GM21786 (cell line): ENCODE data around the gene UQCC5.

Experiments used
- ATAC-seq: cut with Tn5 transposase; IDR thresholded peaks from one replicate; pipeline ENCODE4 v1.9.1; 2021; ENCODE audit not compliant: unreplicated experiment

UQCC5 gene

GRCh38 chr3:52503788-52504424 is 32.5 kb upstream of the UQCC5 start:
- ATAC-seq = no peak

- no peak for ATAC-seq
These were observed 31.4 kb upstream of the UQCC5 start for GRCh38 chr3:52504977-52505376.

- ATAC-seq = no peak
These were observed 30.0 kb upstream of the UQCC5 start for GRCh38 chr3:52506266-52506966.

GRCh38 chr3:52507359-52507758 is 29.0 kb upstream of the UQCC5 start:
- ATAC-seq = no peak

GRCh38 chr3:52509753-52510328 is 26.6 kb upstream of the UQCC5 start:
- ATAC-seq = no peak

- no peak for ATAC-seq
These were observed 24.9 kb upstream of the UQCC5 start for GRCh38 chr3:52511509-52511908.

- ATAC-seq = no peak
These were observed 24.3 kb upstream of the UQCC5 start for GRCh38 chr3:52512105-52512504.

- no peak for ATAC-seq
These were observed 23.7 kb upstream of the UQCC5 start for GRCh38 chr3:52512727-52513126.

- ATAC-seq = no peak
These were observed 23.1 kb upstream of the UQCC5 start for GRCh38 chr3:52513281-52513680.

- no peak for ATAC-seq
These were observed 21.8 kb upstream of the UQCC5 start for GRCh38 chr3:52514576-52514975.

GRCh38 chr3:52515192-52515591 is 21.2 kb upstream of the UQCC5 start:
- ATAC-seq = no peak

- ATAC-seq = no peak
These were observed 19.8 kb upstream of the UQCC5 start for GRCh38 chr3:52516509-52517195.

- no peak for ATAC-seq
These were observed 18.3 kb upstream of the UQCC5 start for GRCh38 chr3:52517796-52518722.

GRCh38 chr3:52518723-52519444 is 17.5 kb upstream of the UQCC5 start:
- no peak for ATAC-seq

- no peak for ATAC-seq
These were observed 16.8 kb upstream of the UQCC5 start for GRCh38 chr3:52519445-52520140.

- no peak for ATAC-seq
These were observed 16.2 kb upstream of the UQCC5 start for GRCh38 chr3:52520141-52520667.

- ATAC-seq = no peak
These were observed 15.5 kb upstream of the UQCC5 start for GRCh38 chr3:52520716-52521487.

GRCh38 chr3:52521488-52521824 is 14.9 kb upstream of the UQCC5 start:
- ATAC-seq = no peak
